ENCODE data around the gene SLC22A12. TPM values are rescaled to one million over a fixed set of nuclear protein-coding genes. Genes with fewer than 3 reads are reported as not detected.

SLC22A12 gene
- total and polyA plus RNA-seq, 4 donors = not detected

GRCh38 chr11:64569300-64569970, 21.6 kb upstream of the SLC22A12 start:
- DNase-seq (ENCODE audit: low read depth in 4 of 6, low spot score in 6 of 6) = no peak
- WGBS (ENCODE audit: insufficient coverage) = 77% methylated on average over 6 of the region's 8 CpGs

DNA sequence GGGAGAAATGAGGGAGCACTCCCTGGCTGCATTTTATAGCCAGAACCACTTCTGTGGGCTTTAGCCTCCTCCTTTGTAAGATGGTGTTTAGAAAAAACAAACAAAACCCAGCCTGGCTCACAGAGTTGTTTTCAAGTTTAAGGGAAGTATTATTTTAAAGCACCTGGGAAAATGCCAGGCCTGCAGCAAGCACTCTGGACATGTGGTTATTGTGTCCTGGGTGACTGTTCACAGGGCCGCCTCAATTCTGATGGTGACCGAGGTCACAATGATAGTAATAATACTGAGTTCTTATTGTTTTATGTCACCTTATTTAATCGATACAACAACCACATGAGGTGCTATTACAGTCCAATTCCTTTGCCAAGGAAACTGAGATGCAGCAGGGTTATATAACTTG, 20.7 kb upstream of the SLC22A12 start:
- Histone ChIP-seq H3K9me3 (ENCODE audit: control insufficient read depth, insufficient read depth, low read length) (no peaks in the 10 kb centered on the region), H3K4me1 (ENCODE audit: control insufficient read depth, insufficient read depth, low read length) (peaks cover 36% of the 10 kb centered on the region), H3K27ac (ENCODE audit: low read depth, low read length) (no peak overlapping the region), H3K4me3 (ENCODE audit: low read depth, low read length) (no peak overlapping the region), H3K27me3 (ENCODE audit: control insufficient read depth, insufficient read depth, low read length) (no peaks in the 10 kb centered on the region), H3K36me3 (ENCODE audit: control insufficient read depth, insufficient read depth, low read length) (peaks cover 2% of the 10 kb centered on the region)
- WGBS (ENCODE audit: insufficient coverage) = no CpG with 5 or more reads among the region's 3 CpGs
- no peak for DNase-seq (ENCODE audit: low read depth in 4 of 6, low spot score in 6 of 6)

More at GRCh38 chr11:64569300-64569970, 21.6 kb upstream of the SLC22A12 start:
- Histone ChIP-seq H3K36me3 (ENCODE audit: control insufficient read depth, insufficient read depth, low read length) (peaks cover 2% of the 10 kb centered on the region), H3K27me3 (ENCODE audit: control insufficient read depth, insufficient read depth, low read length) (no peaks in the 10 kb centered on the region), H3K27ac (ENCODE audit: low read depth, low read length) (no peak overlapping the region), H3K4me3 (ENCODE audit: low read depth, low read length) (no peak overlapping the region), H3K9me3 (ENCODE audit: control insufficient read depth, insufficient read depth, low read length) (no peaks in the 10 kb centered on the region), H3K4me1 (ENCODE audit: control insufficient read depth, insufficient read depth, low read length) (peaks cover 40% of the 10 kb centered on the region)

GRCh38 chr11:64571050-64571409, 20.0 kb upstream of the SLC22A12 start:
- Histone ChIP-seq H3K4me3 (ENCODE audit: low read depth, low read length) (no peak overlapping the region), H3K9me3 (ENCODE audit: control insufficient read depth, insufficient read depth, low read length) (no peaks in the 10 kb centered on the region), H3K27ac (ENCODE audit: low read depth, low read length) (no peak overlapping the region), H3K36me3 (ENCODE audit: control insufficient read depth, insufficient read depth, low read length) (peaks cover 2% of the 10 kb centered on the region), H3K4me1 (ENCODE audit: control insufficient read depth, insufficient read depth, low read length) (peaks cover 31% of the 10 kb centered on the region), H3K27me3 (ENCODE audit: control insufficient read depth, insufficient read depth, low read length) (no peaks in the 10 kb centered on the region)
- no peak for DNase-seq (ENCODE audit: low read depth in 4 of 6, low spot score in 6 of 6)
- 94% methylated on average over 11 of the region's 11 CpGs for WGBS (ENCODE audit: insufficient coverage)

- H3K27me3 ChIP-seq (ENCODE audit: control insufficient read depth, insufficient read depth, low read length) = no peaks in the 10 kb centered on the region
- 69% methylated on average over 20 of the region's 22 CpGs for WGBS (ENCODE audit: insufficient coverage)
- no peak overlapping the region for H3K27ac ChIP-seq (ENCODE audit: low read depth, low read length)
- no peak for DNase-seq (ENCODE audit: low read depth in 4 of 6, low spot score in 6 of 6)
- no peak overlapping the region for H3K4me3 ChIP-seq (ENCODE audit: low read depth, low read length)
- peaks cover 2% of the 10 kb centered on the region for H3K36me3 ChIP-seq (ENCODE audit: control insufficient read depth, insufficient read depth, low read length)
- peaks cover 28% of the 10 kb centered on the region for H3K4me1 ChIP-seq (ENCODE audit: control insufficient read depth, insufficient read depth, low read length)
- no peaks in the 10 kb centered on the region for H3K9me3 ChIP-seq (ENCODE audit: control insufficient read depth, insufficient read depth, low read length)
These were observed 19.5 kb upstream of the SLC22A12 start for GRCh38 chr11:64571410-64572091.

DNA sequence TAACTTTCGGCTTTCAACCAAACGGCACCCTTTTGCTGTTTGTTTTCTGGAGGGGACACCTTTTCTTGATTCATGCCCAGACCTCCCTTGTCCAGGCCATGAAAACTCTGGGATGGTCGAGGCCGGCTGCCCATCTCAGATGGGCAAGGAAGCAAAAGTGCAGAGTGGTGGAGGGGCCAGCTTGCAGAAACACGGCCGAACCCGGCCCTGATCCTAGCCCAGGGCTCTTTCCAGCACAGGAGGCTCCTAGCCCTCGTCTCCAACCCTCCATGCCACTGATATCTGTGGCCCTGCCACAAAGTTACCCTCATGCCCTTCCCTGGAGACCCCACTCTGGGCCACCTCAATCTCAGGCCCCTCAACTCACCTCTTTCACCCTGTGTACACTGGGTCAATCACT, 18.9 kb upstream of the SLC22A12 start:
- Histone ChIP-seq H3K9me3 (ENCODE audit: control insufficient read depth, insufficient read depth, low read length) (no peaks in the 10 kb centered on the region), H3K4me3 (ENCODE audit: low read depth, low read length) (no peak overlapping the region), H3K27me3 (ENCODE audit: control insufficient read depth, insufficient read depth, low read length) (no peaks in the 10 kb centered on the region), H3K36me3 (ENCODE audit: control insufficient read depth, insufficient read depth, low read length) (peaks cover 2% of the 10 kb centered on the region), H3K27ac (ENCODE audit: low read depth, low read length) (no peak overlapping the region), H3K4me1 (ENCODE audit: control insufficient read depth, insufficient read depth, low read length) (peaks cover 22% of the 10 kb centered on the region)
- 91% methylated on average over 8 of the region's 8 CpGs for WGBS (ENCODE audit: insufficient coverage)
- no peak for DNase-seq (ENCODE audit: low read depth in 4 of 6, low spot score in 6 of 6)

DNA sequence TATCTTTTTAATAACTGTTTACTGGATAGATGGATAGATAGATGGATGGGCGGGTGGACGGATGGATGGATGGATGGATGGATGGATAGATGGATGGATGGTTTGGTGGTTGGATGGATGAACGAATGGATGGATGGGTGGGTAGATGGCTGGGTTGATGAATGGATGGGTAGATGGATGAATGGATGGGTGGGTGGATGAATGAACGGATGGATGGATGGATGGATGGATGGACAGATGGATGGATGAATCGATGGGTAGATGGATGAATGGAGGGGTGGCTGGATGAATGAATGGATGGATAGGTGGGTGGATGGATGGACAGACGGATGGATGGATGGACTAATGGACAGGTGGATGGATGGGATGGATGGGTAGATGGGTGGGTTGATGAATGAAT, 13.8 kb upstream of the SLC22A12 start:
- H3K36me3 ChIP-seq (ENCODE audit: control insufficient read depth, insufficient read depth, low read length) = no peaks in the 10 kb centered on the region
- 90% methylated on average over 6 of the region's 6 CpGs for WGBS (ENCODE audit: insufficient coverage)
- no peak for DNase-seq (ENCODE audit: low read depth in 4 of 6, low spot score in 6 of 6)
- H3K27ac ChIP-seq (ENCODE audit: low read depth, low read length) = no peak overlapping the region
- peaks cover 21% of the 10 kb centered on the region for H3K4me1 ChIP-seq (ENCODE audit: control insufficient read depth, insufficient read depth, low read length)
- H3K9me3 ChIP-seq (ENCODE audit: control insufficient read depth, insufficient read depth, low read length) = no peaks in the 10 kb centered on the region
- H3K27me3 ChIP-seq (ENCODE audit: control insufficient read depth, insufficient read depth, low read length) = no peaks in the 10 kb centered on the region
- no peak overlapping the region for H3K4me3 ChIP-seq (ENCODE audit: low read depth, low read length)

- Histone ChIP-seq H3K9me3 (ENCODE audit: control insufficient read depth, insufficient read depth, low read length) (no peaks in the 10 kb centered on the region), H3K4me1 (ENCODE audit: control insufficient read depth, insufficient read depth, low read length) (peaks cover 20% of the 10 kb centered on the region), H3K36me3 (ENCODE audit: control insufficient read depth, insufficient read depth, low read length) (no peaks in the 10 kb centered on the region), H3K27ac (ENCODE audit: low read depth, low read length) (peak overlapping the region; percentile 6), H3K27me3 (ENCODE audit: control insufficient read depth, insufficient read depth, low read length) (no peaks in the 10 kb centered on the region), H3K4me3 (ENCODE audit: low read depth, low read length) (no peak overlapping the region)
- DNase-seq (ENCODE audit: low read depth in 4 of 6, low spot score in 6 of 6) = peak in 3 of 6 donors; percentile 24 to 82 (median 34)
- 39% methylated on average over 5 of the region's 7 CpGs for WGBS (ENCODE audit: insufficient coverage)
These were observed 10.6 kb upstream of the SLC22A12 start for GRCh38 chr11:64580412-64580811.

GRCh38 chr11:64581057-64581523, 9.9 kb upstream of the SLC22A12 start:
- peak overlapping the region; percentile 6 for H3K27ac ChIP-seq (ENCODE audit: low read depth, low read length)
- no peak overlapping the region for H3K4me3 ChIP-seq (ENCODE audit: low read depth, low read length)
- DNase-seq (ENCODE audit: low read depth in 4 of 6, low spot score in 6 of 6) = peak in 1 of 6 donors; percentile 15

GRCh38 chr11:64582885-64583284, 8.1 kb upstream of the SLC22A12 start:
- Histone ChIP-seq H3K4me3 (ENCODE audit: low read depth, low read length) (no peak overlapping the region), H3K27ac (ENCODE audit: low read depth, low read length) (no peak overlapping the region), H3K36me3 (ENCODE audit: control insufficient read depth, insufficient read depth, low read length) (no peaks in the 10 kb centered on the region), H3K9me3 (ENCODE audit: control insufficient read depth, insufficient read depth, low read length) (no peaks in the 10 kb centered on the region), H3K4me1 (ENCODE audit: control insufficient read depth, insufficient read depth, low read length) (peaks cover 20% of the 10 kb centered on the region), H3K27me3 (ENCODE audit: control insufficient read depth, insufficient read depth, low read length) (no peaks in the 10 kb centered on the region)
- WGBS (ENCODE audit: insufficient coverage) = 98% methylated on average over 15 of the region's 15 CpGs
- DNase-seq (ENCODE audit: low read depth in 4 of 6, low spot score in 6 of 6) = no peak

More at GRCh38 chr11:64581057-64581523, 9.9 kb upstream of the SLC22A12 start:
- H3K9me3 ChIP-seq (ENCODE audit: control insufficient read depth, insufficient read depth, low read length) = no peaks in the 10 kb centered on the region
- 77% methylated on average over 17 of the region's 17 CpGs for WGBS (ENCODE audit: insufficient coverage)
- H3K27me3 ChIP-seq (ENCODE audit: control insufficient read depth, insufficient read depth, low read length) = no peaks in the 10 kb centered on the region
- H3K4me1 ChIP-seq (ENCODE audit: control insufficient read depth, insufficient read depth, low read length) = peaks cover 20% of the 10 kb centered on the region
- no peaks in the 10 kb centered on the region for H3K36me3 ChIP-seq (ENCODE audit: control insufficient read depth, insufficient read depth, low read length)
